Aorta (tissue), 5 donors: ENCODE measurements around the gene KCNJ11. TPM values are rescaled to one million over a fixed set of nuclear protein-coding genes. Genes with fewer than 3 reads are reported as not detected.
"Not testable (repeated sequence)": the region's sequence is repeated elsewhere in the genome, so short reads cannot be mapped to it uniquely, and the experiment has no call there.

Source experiments
- ATAC-seq: fragments of 200-7000 bp; cut with Tn5 transposase; one replicate; pipeline ENCODE4 v1.9.1; 2022; ENCODE audit warnings: moderate library complexity; ENCODE audit not compliant: low FRiP score
- DNase-seq, 2 donors: peaks; one replicate each; pipeline ENCODE4 v3.0.0-alpha.2; 2020
- H3K27ac ChIP-seq, 2 donors: one replicate each; pipeline ENCODE4 v1.5.1; 2013; ENCODE audit warnings: low read length in 2 of 2, mild to moderate bottlenecking in 2 of 2, moderate library complexity in 2 of 2, control low read depth in 1 of 2, inconsistent platforms in 1 of 2, low read depth in 1 of 2
- H3K27me3 ChIP-seq, 2 donors: one replicate each; pipeline ENCODE4 v1.6.1; 2013; ENCODE audit warnings: control low read depth in 1 of 2, low read length in 1 of 2, mild to moderate bottlenecking in 1 of 2, moderate library complexity in 1 of 2; ENCODE audit not compliant: insufficient read depth in 2 of 2, control insufficient read depth in 1 of 2
- H3K36me3 ChIP-seq, 2 donors: one replicate each; pipeline ENCODE4 v1.6.1; 2013; ENCODE audit warnings: control low read depth in 1 of 2, low read length in 1 of 2, mild to moderate bottlenecking in 1 of 2; ENCODE audit not compliant: insufficient read depth in 2 of 2, control insufficient read depth in 1 of 2
- H3K4me1 ChIP-seq, 2 donors: one replicate each; pipeline ENCODE4 v1.6.1; 2013; ENCODE audit warnings: low read length in 2 of 2, control low read depth in 1 of 2, mild to moderate bottlenecking in 1 of 2, moderate library complexity in 1 of 2; ENCODE audit not compliant: insufficient read depth in 2 of 2, control insufficient read depth in 1 of 2
- H3K4me3 ChIP-seq, 2 donors: one replicate each; pipeline ENCODE4 v1.5.1; 2013; ENCODE audit warnings: low read length in 2 of 2, control low read depth in 1 of 2, mild to moderate bottlenecking in 1 of 2
- H3K9me3 ChIP-seq: one replicate; pipeline ENCODE4 v1.6.1; 2013; ENCODE audit warnings: mild to moderate bottlenecking, low read length; ENCODE audit not compliant: control insufficient read depth
- WGBS, 2 donors: extraction: QIAGEN DNeasy Blood & Tissue Kit; methylation state at CpG; one replicate each; pipeline ENCODE4 v1.1.7; 2013; 5-methylcytosine and 5-hydroxymethylcytosine counted together
- intact Hi-C, 2 donors: fragments of 100-400 bp; cut with DNase I; formaldehyde crosslinking; loops; one replicate each; pipeline versions ENCODE4 v1.14.2 to v1.15.0; 2022
- long read RNA-seq, 2 donors: library from polyadenylated mRNA; unstranded; transcript quantifications; one replicate each; pipeline ENCODE4 v2.0.0, GENCODE V29; 2020 to 2021
- polyA plus RNA-seq, 2 donors: library from polyadenylated mRNA; stranded (reverse); fragments of 200-250 nt; gene quantifications; one replicate each; pipeline ENCODE4 v1.2.3, GENCODE V29; 2013
- total RNA-seq, 2 donors: library from RNA; stranded (reverse); fragmentation: NEBNext Ultra II Directional; extraction: Animal tissue kit (Norgen Biotek cat#: 25700); gene quantifications; one replicate each; pipeline ENCODE4 v1.2.1, GENCODE V29; 2021
- donor health status: healthy with polysubstance abuse.
- donor health status: Bipolar disorder and iron deficiency.
- donor health status: DM: no; HTN: no; CAD: no.
- donor health status: DM: no; HTN: no; CAD: no.
- donor health status: DM: yes; HTN: yes; CAD: no.

The KCNJ11 gene
- total RNA-seq (1 to 10 TPM; 1.0 to 1.3 TPM), polyA plus RNA-seq (1 to 10 TPM; 1.6 to 3.8 TPM)
- long read RNA-seq, donor 1, result 0 reads
- long read RNA-seq, donor 2, result 0 reads

GRCh38 chr11:17388609-17389210 lies at the start of gene KCNJ11:
Gene KCNJ11, minus strand, starts transcription at chr11:17388659. Its CDS starts 568 bp downstream, at chr11:17388091.
- Histone ChIP-seq H3K27me3 (no peaks in the 10 kb centered on the region), H3K4me1 (no peaks in the 10 kb centered on the region), H3K9me3 (no peaks in the 10 kb centered on the region), H3K27ac (no peak within 1 kb of the TSS), H3K36me3 (no peaks in the 10 kb centered on the region), H3K4me3 (peak within 1 kb of the TSS; percentile 36 to 51)
- no peak for DNase-seq
- intact Hi-C loops, result no loop called here
- 5% methylated on average over 41 to 53 of the region's 53 CpGs for WGBS, 2 donors
- ATAC-seq, result no peak

GRCh38 chr11:17437366-17437765 lies 48.9 kb upstream of the KCNJ11 start:
- Histone ChIP-seq H3K9me3 (no peaks in the 10 kb centered on the region), H3K27me3 (no peaks in the 10 kb centered on the region), H3K27ac (no peak overlapping the region), H3K36me3 (no peaks in the 10 kb centered on the region), H3K4me1 (no peaks in the 10 kb centered on the region), H3K4me3 (no peak overlapping the region)
- intact Hi-C loops, result no loop called here
- DNase-seq (no peak), ATAC-seq (no peak)
- 81 to 90% methylated on average over 3 of the region's 3 CpGs for WGBS, 2 donors

- 82 to 86% methylated on average over 4 of the region's 4 CpGs for WGBS, 2 donors
- H3K27ac ChIP-seq, result no peak overlapping the region
- ATAC-seq, result no peak
- DNase-seq, result no peak
- intact Hi-C loops, result no loop called here
- H3K4me3 ChIP-seq, result no peak overlapping the region
- no peaks in the 10 kb centered on the region for H3K36me3 ChIP-seq
- H3K27me3 ChIP-seq, result no peaks in the 10 kb centered on the region
- no peaks in the 10 kb centered on the region for H3K9me3 ChIP-seq
- no peaks in the 10 kb centered on the region for H3K4me1 ChIP-seq
These were observed 45.6 kb upstream of the KCNJ11 start for GRCh38 chr11:17434108-17434507.

GRCh38 chr11:17432002-17432401 lies 43.5 kb upstream of the KCNJ11 start:
- H3K4me3 ChIP-seq, result no peak overlapping the region
- H3K36me3 ChIP-seq, result no peaks in the 10 kb centered on the region
- DNase-seq, result no peak
- H3K27me3 ChIP-seq, result no peaks in the 10 kb centered on the region
- no peak overlapping the region for H3K27ac ChIP-seq
- 60 to 68% methylated on average over 7 of the region's 7 CpGs for WGBS, 2 donors
- intact Hi-C loops, result no loop called here
- no peak for ATAC-seq
- H3K9me3 ChIP-seq, result no peaks in the 10 kb centered on the region
- no peaks in the 10 kb centered on the region for H3K4me1 ChIP-seq

GRCh38 chr11:17431139-17431538 lies 42.7 kb upstream of the KCNJ11 start:
- Histone ChIP-seq H3K4me1 (no peaks in the 10 kb centered on the region), H3K4me3 (no peak overlapping the region), H3K36me3 (no peaks in the 10 kb centered on the region), H3K9me3 (no peaks in the 10 kb centered on the region), H3K27me3 (no peaks in the 10 kb centered on the region), H3K27ac (no peak overlapping the region)
- intact Hi-C loops, result no loop called here
- 15 to 29% methylated on average over 8 of the region's 8 CpGs for WGBS, 2 donors
- peak; percentile 40 for ATAC-seq
- no peak for DNase-seq

- Histone ChIP-seq H3K9me3 (no peaks in the 10 kb centered on the region), H3K27me3 (no peaks in the 10 kb centered on the region), H3K36me3 (no peaks in the 10 kb centered on the region), H3K4me1 (no peaks in the 10 kb centered on the region), H3K27ac (no peak overlapping the region), H3K4me3 (no peak overlapping the region)
- WGBS, 2 donors, result 92 to 93% methylated on average over 13 of the region's 13 CpGs
- DNase-seq (no peak), ATAC-seq (peak; percentile 13)
- intact Hi-C loops, result no loop called here
These were observed 42.2 kb upstream of the KCNJ11 start for GRCh38 chr11:17430616-17431015.

- 95 to 100% methylated on average over 3 of the region's 3 CpGs for WGBS, 2 donors
These were observed 40.5 kb upstream of the KCNJ11 start for GRCh38 chr11:17428925-17429324.

GRCh38 chr11:17428261-17428660 lies 39.8 kb upstream of the KCNJ11 start:
- ATAC-seq (no peak), DNase-seq (no peak)
- no peaks in the 10 kb centered on the region for H3K27me3 ChIP-seq
- 96% methylated on average over 11 of the region's 11 CpGs for WGBS, 2 donors
- H3K4me3 ChIP-seq, result no peak overlapping the region
- H3K27ac ChIP-seq, result no peak overlapping the region
- intact Hi-C loops, result no loop called here
- H3K36me3 ChIP-seq, result no peaks in the 10 kb centered on the region
- no peaks in the 10 kb centered on the region for H3K4me1 ChIP-seq
- no peaks in the 10 kb centered on the region for H3K9me3 ChIP-seq

More at GRCh38 chr11:17428925-17429324, 40.5 kb upstream of the KCNJ11 start:
- no peak for ATAC-seq
- DNase-seq, result no peak
- Histone ChIP-seq H3K4me1 (no peaks in the 10 kb centered on the region), H3K36me3 (no peaks in the 10 kb centered on the region), H3K9me3 (no peaks in the 10 kb centered on the region), H3K27ac (no peak overlapping the region), H3K4me3 (no peak overlapping the region), H3K27me3 (no peaks in the 10 kb centered on the region)
- intact Hi-C loops, result no loop called here

GRCh38 chr11:17426233-17426632 lies 37.8 kb upstream of the KCNJ11 start:
- H3K36me3 ChIP-seq, H3K4me1 ChIP-seq, H3K4me3 ChIP-seq, intact Hi-C loops, H3K9me3 ChIP-seq, H3K27me3 ChIP-seq, ATAC-seq, H3K27ac ChIP-seq, DNase-seq: not testable (repeated sequence)
- 82 to 86% methylated on average over 4 to 5 of the region's 5 CpGs for WGBS, 2 donors
